Endometrium (tissue), 2 donors: ENCODE measurements around the gene FAF1.

Experiments used
- FAIRE-seq: peaks from 2 replicates; lab custom pipeline; 2012; peaks lifted over from hg19 to GRCh38; lab: Jason Lieb, UNC
- donor health status: control.
- donor health status: control.

Gene FAF1

DNA sequence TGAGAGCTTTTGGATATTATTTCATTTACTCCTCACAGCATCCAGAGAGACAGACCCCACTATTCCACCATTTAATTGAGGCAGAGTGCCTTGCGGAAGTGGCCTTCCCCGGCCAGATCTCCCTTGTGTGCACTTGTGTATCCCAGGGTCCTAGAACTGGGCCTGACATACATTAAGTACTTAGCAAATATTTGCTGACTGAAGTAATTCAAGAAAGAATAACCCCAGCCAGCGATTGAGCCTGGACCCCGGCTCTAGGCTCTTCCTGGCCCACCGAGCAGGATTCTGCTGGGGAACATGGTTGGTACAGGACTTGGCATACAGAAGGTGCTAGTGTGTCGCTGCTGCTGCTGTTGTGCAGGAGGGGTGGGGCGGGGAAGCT lies 545.2 kb downstream of the FAF1 start:
- no peak for FAIRE-seq

DNA sequence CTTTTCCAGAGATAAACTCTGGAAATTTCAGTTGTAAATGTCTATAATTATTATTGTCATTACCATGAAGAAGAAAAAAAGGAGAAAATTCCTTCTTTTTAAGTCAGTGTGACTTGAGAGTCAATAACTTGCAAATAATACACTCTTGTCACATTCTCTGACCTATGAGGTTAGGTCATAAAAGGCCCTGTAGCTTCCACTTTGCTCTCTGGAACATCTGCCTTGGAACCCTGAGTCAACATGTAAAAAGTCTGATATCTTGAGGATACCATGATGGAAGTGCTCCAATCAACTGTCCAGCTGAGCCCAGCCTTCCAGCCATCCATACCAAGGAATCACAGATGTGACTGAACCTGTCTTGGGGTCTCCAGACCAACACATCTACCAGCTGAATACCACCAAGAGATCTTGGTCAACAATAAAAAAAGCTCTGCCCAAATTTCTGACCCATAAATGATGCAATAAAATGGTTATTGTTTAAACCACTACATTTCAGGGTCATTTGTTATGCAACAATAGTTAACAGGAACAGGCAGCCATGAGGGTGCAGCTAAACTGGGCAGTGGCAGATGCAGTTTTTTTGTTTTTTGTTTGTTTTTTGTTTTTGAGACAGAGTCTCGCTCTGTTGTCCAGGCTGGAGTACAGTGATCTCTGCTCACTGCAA lies 547.1 kb downstream of the FAF1 start:
- FAIRE-seq: no peak

DNA sequence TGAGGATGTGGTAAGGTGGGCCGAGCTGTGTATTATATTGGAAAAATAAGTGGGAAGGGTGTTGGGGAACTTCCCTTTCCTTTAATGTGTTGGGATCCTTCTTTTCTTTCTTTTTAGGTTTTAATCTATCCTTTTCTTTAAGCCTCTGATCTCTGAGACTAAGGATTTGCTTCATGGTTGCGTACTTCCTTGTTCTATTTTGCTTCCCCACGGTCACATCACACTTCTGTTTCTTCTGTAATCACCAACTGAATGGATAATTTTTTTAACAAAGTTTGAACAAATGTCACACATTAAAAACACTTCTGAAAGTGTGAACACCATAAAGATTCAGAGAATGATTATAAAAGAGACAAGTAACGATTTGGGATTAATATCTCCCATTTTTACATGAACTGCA lies 554.3 kb downstream of the FAF1 start:
- FAIRE-seq: no peak

DNA sequence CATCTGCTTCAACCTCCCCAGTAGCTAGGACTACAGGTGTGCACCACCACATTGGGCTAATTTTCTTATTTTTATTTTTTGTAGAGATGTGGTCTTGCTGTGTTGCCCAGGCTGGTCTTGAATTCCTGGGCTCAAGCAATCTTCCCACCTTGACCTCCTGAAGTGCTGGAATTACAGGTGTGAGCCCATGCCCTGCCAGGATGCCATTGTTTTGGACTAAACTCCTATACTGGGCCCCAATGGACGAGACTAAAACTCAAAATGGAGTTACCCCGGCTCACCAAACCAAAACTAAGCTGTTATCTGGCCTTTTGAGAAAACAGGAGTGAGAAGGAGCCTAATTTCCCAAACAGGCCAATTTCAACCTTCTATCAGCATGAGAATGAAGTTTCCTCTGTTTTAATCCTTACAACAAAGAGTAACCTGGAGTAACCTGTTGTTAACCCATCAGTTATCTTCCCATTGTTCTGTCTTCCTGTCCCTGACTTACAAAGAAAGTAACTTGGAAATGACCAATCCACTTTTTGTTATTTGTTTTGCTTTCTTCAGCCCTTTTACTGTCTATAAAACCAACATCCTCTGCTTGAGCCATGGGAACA lies 566.4 kb downstream of the FAF1 start:
- FAIRE-seq: no peak
